HCT116 (cell line): ENCODE data around the gene ZSCAN2. TPM values are rescaled to one million over a fixed set of nuclear protein-coding genes. Genes with fewer than 3 reads are reported as not detected.

Source experiments
- ATAC-seq: fragments of 200-7000 bp; cut with Tn5 transposase; 2 replicates; pipeline ENCODE4 v1.9.1; 2020; ENCODE audit warnings: mild to moderate bottlenecking, moderate library complexity
- BruUV-seq: library from RNA; stranded (reverse); fragments of 400-500 nt; replicated peaks from 2 replicates; lab custom pipeline; 2021; lab: Mats Ljungman, UMichigan
- CTCF ChIA-PET: fragments of 300-600 bp; sonication (Branson Sonifier 250); formaldehyde crosslinking; loops from one replicate; lab custom pipeline; 2021; ENCODE audit warnings: antibody characterized with exemption; lab: Charles Lee
- POLR2A ChIA-PET: fragments of 300-600, 350-600 bp; sonication (Branson Sonifier 250); formaldehyde crosslinking; loops from one replicate; lab custom pipeline; 2021; ENCODE audit warnings: antibody characterized with exemption; lab: Charles Lee
- RAD21 ChIA-PET, 2 experiments: fragments of 300-600 bp; sonication (Branson Sonifier 250); formaldehyde crosslinking; loops; one replicate each; lab custom pipeline; 2023; ENCODE audit warnings: low total read pairs in 2 of 2; ENCODE audit not compliant: uncharacterized antibody in 2 of 2, unreplicated experiment in 2 of 2, low non-redundant PET in 1 of 2; lab: Charles Lee
- DNase-seq: peaks from one replicate; pipeline ENCODE4 v3.0.0-alpha.2; 2010; ENCODE audit warnings: low read depth, low spot score
- H2AFZ ChIP-seq: fragments of 200-600 bp; shearing (Covaris generic), sonication (generic); 2 replicates; pipeline ENCODE4 v1.6.1; 2017; ENCODE audit warnings: low read depth, mixed run types, mixed read lengths, antibody characterized with exemption, low read length; ENCODE audit not compliant: poor library complexity, severe bottlenecking
- H3K27ac ChIP-seq: 2 replicates; pipeline ENCODE4 v1.5.1; 2012; ENCODE audit warnings: low read depth, low read length
- H3K27me3 ChIP-seq: fragments of 200-600 bp; sonication (generic); 2 replicates; pipeline ENCODE4 v1.6.1; 2016; ENCODE audit warnings: mixed run types, low read length, mixed read lengths; ENCODE audit not compliant: insufficient read depth
- H3K36me3 ChIP-seq, 2 experiments: fragments of 200-500 bp in 1 of 2; fragments of 200-600 bp in 1 of 2; sonication (Bioruptor generic) in 1 of 2; sonication (generic) in 1 of 2; 2 replicates each; pipeline versions ENCODE4 v1.5.1 to v1.6.1; 2014 to 2016; ENCODE audit warnings: low read length in 2 of 2, inconsistent platforms in 1 of 2, mixed read lengths in 1 of 2, mixed run types in 1 of 2; ENCODE audit not compliant: insufficient read depth in 2 of 2, control insufficient read depth in 1 of 2
- H3K4me1 ChIP-seq, 2 experiments: fragments of 200-600 bp in 1 of 2; sonication (generic) in 1 of 2; 2 replicates each; pipeline versions ENCODE4 v1.5.1 to v1.6.1; 2012 to 2017; ENCODE audit warnings: low read length in 2 of 2, inconsistent platforms in 1 of 2, mild to moderate bottlenecking in 1 of 2, mixed read lengths in 1 of 2, mixed run types in 1 of 2, moderate library complexity in 1 of 2; ENCODE audit not compliant: insufficient read depth in 2 of 2, control insufficient read depth in 1 of 2
- H3K4me2 ChIP-seq: fragments of 200-600 bp; sonication (generic); 2 replicates; pipeline ENCODE4 v1.6.1; 2017; ENCODE audit warnings: mixed run types, low read length, mixed read lengths
- H3K4me3 ChIP-seq, 2 experiments: fragments of 200-600 bp in 1 of 2; sonication (generic) in 1 of 2; replicated peaks in 1 of 2; 2 replicates each; pipeline ENCODE4 v1.5.1; 2011 to 2016; ENCODE audit warnings: low read length in 2 of 2, control low read depth in 1 of 2, low read depth in 1 of 2, mild to moderate bottlenecking in 1 of 2, mixed read lengths in 1 of 2, mixed run types in 1 of 2
- H3K79me2 ChIP-seq: fragments of 200-600 bp; sonication (generic); 2 replicates; pipeline ENCODE4 v1.6.1; 2017; ENCODE audit warnings: mild to moderate bottlenecking, mixed run types, low read length, moderate library complexity, mixed read lengths; ENCODE audit not compliant: insufficient read depth
- H3K9ac ChIP-seq: fragments of 200-600 bp; sonication (generic); 2 replicates; pipeline ENCODE4 v1.6.1; 2016; ENCODE audit warnings: low read length, mixed read lengths
- H3K9me2 ChIP-seq: fragments of 200-600 bp; sonication (generic), shearing (Covaris generic); 2 replicates; pipeline ENCODE4 v1.6.1; 2017; ENCODE audit warnings: mixed run types, mild to moderate bottlenecking, moderate library complexity; ENCODE audit not compliant: insufficient read depth
- H3K9me3 ChIP-seq, 2 experiments: fragments of 200-500 bp in 1 of 2; fragments of 200-600 bp in 1 of 2; sonication (Bioruptor generic) in 1 of 2; sonication (generic) in 1 of 2; 2 replicates each; pipeline ENCODE4 v1.6.1; 2014 to 2017; ENCODE audit warnings: low read length in 2 of 2, mixed read lengths in 2 of 2, inconsistent platforms in 1 of 2, low read depth in 1 of 2, mild to moderate bottlenecking in 1 of 2, mixed run types in 1 of 2, moderate library complexity in 1 of 2; ENCODE audit not compliant: control insufficient read depth in 1 of 2, insufficient read depth in 1 of 2
- H4K20me1 ChIP-seq: fragments of 200-600 bp; sonication (generic), shearing (Covaris generic); 2 replicates; pipeline ENCODE4 v1.6.1; 2017; ENCODE audit warnings: mixed run types, mild to moderate bottlenecking, moderate library complexity; ENCODE audit not compliant: insufficient read depth
- ATF3 ChIP-seq: IDR thresholded peaks from 2 replicates; pipeline ENCODE4 v1.6.1; 2012
- CEBPB ChIP-seq: IDR thresholded peaks from 2 replicates; pipeline ENCODE4 v1.6.1; 2012; ENCODE audit warnings: low read depth
- CTCF ChIP-seq, 3 experiments: fragments of 200-600 bp in 1 of 3; sonication (generic) in 1 of 3; IDR thresholded peaks in 2 of 3; conservative IDR thresholded peaks in 1 of 3; 2 replicates each; pipeline ENCODE4 v1.5.1; 2012 to 2017; ENCODE audit warnings: low read depth in 2 of 3, low read length in 2 of 3, antibody characterized with exemption in 1 of 3, borderline replicate concordance in 1 of 3, control low read depth in 1 of 3, mild to moderate bottlenecking in 1 of 3, mixed read lengths in 1 of 3, mixed run types in 1 of 3, moderate library complexity in 1 of 3; ENCODE audit not compliant: insufficient read depth in 1 of 3
- EGR1 ChIP-seq: IDR thresholded peaks from 2 replicates; pipeline ENCODE4 v1.6.1; 2012; ENCODE audit warnings: low read depth
- ELF1 ChIP-seq: IDR thresholded peaks from 2 replicates; pipeline ENCODE4 v1.6.1; 2012; ENCODE audit warnings: low read depth, borderline replicate concordance
- EZH2 ChIP-seq: fragments of 200-600 bp; sonication (generic); IDR thresholded peaks from 2 replicates; pipeline ENCODE4 v1.6.1; 2017; ENCODE audit warnings: antibody characterized with exemption, mixed run types
- EZH2phosphoT487 ChIP-seq: fragments of 200-600 bp; IDR thresholded peaks from 2 replicates; pipeline ENCODE4 v1.6.1; 2018; ENCODE audit warnings: antibody characterized with exemption, borderline replicate concordance
- MAX ChIP-seq: IDR thresholded peaks from 2 replicates; pipeline ENCODE4 v1.6.1; 2012
- POLR2A ChIP-seq: IDR thresholded peaks from 2 replicates; pipeline ENCODE4 v1.7.0; 2011; ENCODE audit warnings: borderline replicate concordance; ENCODE audit not compliant: insufficient read depth, insufficient read length; ENCODE audit errors: extremely low read depth
- POLR2AphosphoS5 ChIP-seq: IDR thresholded peaks from 2 replicates; pipeline ENCODE4 v1.6.1; 2011; ENCODE audit warnings: mild to moderate bottlenecking, low read depth, low read length, moderate library complexity
- RAD21 ChIP-seq: IDR thresholded peaks from 2 replicates; pipeline ENCODE4 v1.6.1; 2012; ENCODE audit warnings: low read depth, mild to moderate bottlenecking
- SIN3A ChIP-seq: IDR thresholded peaks from 2 replicates; pipeline ENCODE4 v1.6.1; 2012; ENCODE audit warnings: low read depth
- SP1 ChIP-seq: IDR thresholded peaks from 2 replicates; pipeline ENCODE4 v1.6.1; 2012; ENCODE audit warnings: low read depth
- SRF ChIP-seq: IDR thresholded peaks from 2 replicates; pipeline ENCODE4 v1.6.1; 2012; ENCODE audit warnings: low read depth
- TCF7L2 ChIP-seq: IDR thresholded peaks from 2 replicates; pipeline ENCODE4 v1.7.0; 2011; ENCODE audit warnings: borderline replicate concordance, inconsistent platforms; ENCODE audit not compliant: insufficient read depth, insufficient read length; ENCODE audit errors: extremely low read depth
- YY1 ChIP-seq: IDR thresholded peaks from 2 replicates; pipeline ENCODE4 v1.6.1; 2011; ENCODE audit warnings: low read length, low read depth, moderate library complexity, mild to moderate bottlenecking; ENCODE audit not compliant: insufficient replicate concordance; ENCODE audit errors: extremely low read depth
- ZBTB33 ChIP-seq: IDR thresholded peaks from 2 replicates; pipeline ENCODE4 v1.6.1; 2011; ENCODE audit warnings: mild to moderate bottlenecking, low read length, moderate library complexity; ENCODE audit not compliant: insufficient replicate concordance; ENCODE audit errors: extremely low read depth
- intact Hi-C: fragments of 100-400 bp; cut with micrococcal nuclease; formaldehyde crosslinking; loops from 2 replicates; pipeline ENCODE4 v1.10.0; 2022
- total RNA-seq: library from RNA; stranded (reverse); gene quantifications from one replicate; pipeline ENCODE4 v1.2.1, GENCODE V29; 2021; ENCODE audit not compliant: unreplicated experiment

ZSCAN2 gene
- total RNA-seq, 1 experiment from 2014 or later, result 15.5 TPM

GRCh38 chr15:84604826-84605553 is 4.2 kb downstream of the ZSCAN2 start:
- H4K20me1 ChIP-seq, result no peaks in the 10 kb centered on the region
- H3K9ac ChIP-seq, result no peak overlapping the region
- peaks cover 2 to 6% of the 10 kb centered on the region in 2 experiments for H3K4me1 ChIP-seq
- H2AFZ ChIP-seq, result no peak overlapping the region
- H3K27ac ChIP-seq, result no peak overlapping the region
- peaks cover 10% of the 10 kb centered on the region; the same call in 1 of the 2 replicates for H3K79me2 ChIP-seq
- H3K9me2 ChIP-seq, result no peaks in the 10 kb centered on the region
- CTCF ChIA-PET, result no interaction called here
- TF ChIP-seq CEBPB (no peak), POLR2A (no peak), SRF (no peak), ELF1 (no peak), SIN3A (no peak), EZH2phosphoT487 (no peak), YY1 (no peak), SP1 (no peak), MAX (no peak), EZH2 (no peak), CTCF (IDR thresholded peaks at IDR 0.05 in 2 of 3, conservative IDR thresholded peaks at IDR 0.05 in 1 of 3; ENCODE audit: borderline replicate concordance in 1 of 3, insufficient read depth in 1 of 3, low read depth in 2 of 3, low read length in 2 of 3) (no peak), POLR2AphosphoS5 (no peak), EGR1 (no peak), TCF7L2 (no peak), RAD21 (no peak), ATF3 (no peak), ZBTB33 (no peak)
- no peak overlapping the region for H3K4me2 ChIP-seq
- H3K9me3 ChIP-seq, result no peaks in the 10 kb centered on the region
- DNase-seq, result no peak
- POLR2A ChIA-PET, result no interaction called here
- H3K36me3 ChIP-seq, result peaks cover 4 to 35% of the 10 kb centered on the region in 2 experiments; a peak in 3 of 4 replicates
- intact Hi-C loops, result no loop called here
- no peaks in the 10 kb centered on the region for H3K27me3 ChIP-seq
- no peak overlapping the region for H3K4me3 ChIP-seq
- BruUV-seq, result no TSS peak
- RAD21 ChIA-PET, result no interaction called here
- no peak for ATAC-seq
